Astrocyte of the cerebellum (primary cell): Measurements from ENCODE around the gene CFAP20DC.

Experiments used
- DNase-seq: peaks from one replicate; pipeline ENCODE4 v3.0.0-alpha.2; 2011; ENCODE audit warnings: low read depth
- H3K4me3 ChIP-seq: 2 replicates; pipeline ENCODE4 v1.5.1; 2011; ENCODE audit warnings: mild to moderate bottlenecking, low read depth, low read length, moderate library complexity
- CTCF ChIP-seq: IDR thresholded peaks from 2 replicates; pipeline ENCODE4 v1.5.1; 2012; ENCODE audit warnings: low read length, low read depth, moderate library complexity, mild to moderate bottlenecking; ENCODE audit errors: missing control alignments
- in situ Hi-C: cut with HindIII; loops from 2 replicates; pipeline ENCODE4 v1.10.0; 2017; ENCODE audit warnings: low sequenced_read_pairs

Gene CFAP20DC

GRCh38 chr3:58994746-58995330 is 55.0 kb downstream of the CFAP20DC start:
- in situ Hi-C loops: no loop called here
- H3K4me3 ChIP-seq: no peak overlapping the region
- TF ChIP-seq CTCF: peak; percentile 86
- peak; percentile 49 for DNase-seq

GRCh38 chr3:58993547-58993946 is 56.3 kb downstream of the CFAP20DC start:
- H3K4me3 ChIP-seq: no peak overlapping the region
- in situ Hi-C loops: no loop called here
- no peak for TF ChIP-seq CTCF
- no peak for DNase-seq

- no peak for DNase-seq
- H3K4me3 ChIP-seq: no peak overlapping the region
- in situ Hi-C loops: no loop called here
- TF ChIP-seq CTCF: no peak
Measured at GRCh38 chr3:58991623-58992022, 58.2 kb downstream of the CFAP20DC start.

- in situ Hi-C loops: no loop called here
- DNase-seq: no peak
- no peak overlapping the region for H3K4me3 ChIP-seq
- no peak for TF ChIP-seq CTCF
Measured at GRCh38 chr3:58991026-58991425, 58.8 kb downstream of the CFAP20DC start.

GRCh38 chr3:58989955-58990354 is 59.9 kb downstream of the CFAP20DC start:
- no peak for TF ChIP-seq CTCF
- no peak overlapping the region for H3K4me3 ChIP-seq
- in situ Hi-C loops: no loop called here
- DNase-seq: no peak

GRCh38 chr3:58989163-58989562 is 60.7 kb downstream of the CFAP20DC start:
- TF ChIP-seq CTCF: no peak
- no peak for DNase-seq
- in situ Hi-C loops: no loop called here
- no peak overlapping the region for H3K4me3 ChIP-seq
